Activated CD8-positive, alpha-beta memory T cell treated with anti-CD3 and anti-CD28 coated beads for 36 hours (primary cell): ENCODE measurements around the gene GJC2. TPM values are rescaled to one million over a fixed set of nuclear protein-coding genes. Genes with fewer than 3 reads are reported as not detected.

Experiments
- CTCF ChIA-PET: fragments of 350-600 bp; sonication (Branson Sonifier 250); formaldehyde crosslinking; loops from one replicate; lab custom pipeline; 2021; ENCODE audit warnings: antibody characterized with exemption; lab: Charles Lee
- POLR2A ChIA-PET: fragments of 350-600 bp; sonication (Branson Sonifier 250); formaldehyde crosslinking; loops from one replicate; lab custom pipeline; 2021; ENCODE audit warnings: antibody characterized with exemption; lab: Charles Lee
- total RNA-seq, 2 experiments: library from RNA; stranded (reverse); gene quantifications; one replicate each; pipeline ENCODE4 v1.2.3, GENCODE V29; 2021

GJC2 gene
- total RNA-seq, 2 experiments from 2014 or later, result 0.67 to 0.74 TPM

DNA sequence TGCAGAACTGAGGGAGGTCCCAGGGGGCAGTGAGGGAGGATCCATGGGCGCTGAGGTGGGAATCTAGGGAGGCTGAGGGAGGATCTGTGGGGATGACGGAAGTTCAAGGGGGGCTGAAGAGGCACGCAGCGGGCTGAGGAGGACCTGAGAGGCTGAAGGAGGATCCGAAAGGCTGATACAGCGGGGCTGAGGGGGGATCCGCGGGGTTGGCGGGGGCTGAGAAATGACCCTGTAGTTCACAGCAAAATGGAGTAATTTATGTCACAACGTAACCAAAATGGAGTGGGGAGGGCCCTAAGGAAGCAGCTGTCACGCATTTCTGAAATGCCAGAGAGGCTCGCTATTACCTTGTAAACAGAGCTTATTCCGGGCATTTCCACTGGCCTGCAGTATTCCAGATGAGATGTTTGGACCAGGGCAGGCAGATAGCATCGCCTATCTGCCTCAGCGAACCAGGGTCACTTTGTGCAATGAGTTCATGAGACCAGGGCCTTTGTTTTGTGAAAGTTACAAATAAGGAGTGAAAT lies 39.7 kb upstream of the GJC2 start:
- POLR2A ChIA-PET, result interaction anchor here (0.7 to 2.5 kb wide), 4 partner anchors 12 to 347 kb away, joined by 3 to 6 read pairs (median 4); partner anchors contain the start of genes ARF1 and GUK1
- CTCF ChIA-PET, result interaction anchor here (0.7 to 1.4 kb wide), 4 partner anchors 12 to 106 kb away, joined by 3 to 9 read pairs (median 4); no protein-coding TSS in a partner anchor

DNA sequence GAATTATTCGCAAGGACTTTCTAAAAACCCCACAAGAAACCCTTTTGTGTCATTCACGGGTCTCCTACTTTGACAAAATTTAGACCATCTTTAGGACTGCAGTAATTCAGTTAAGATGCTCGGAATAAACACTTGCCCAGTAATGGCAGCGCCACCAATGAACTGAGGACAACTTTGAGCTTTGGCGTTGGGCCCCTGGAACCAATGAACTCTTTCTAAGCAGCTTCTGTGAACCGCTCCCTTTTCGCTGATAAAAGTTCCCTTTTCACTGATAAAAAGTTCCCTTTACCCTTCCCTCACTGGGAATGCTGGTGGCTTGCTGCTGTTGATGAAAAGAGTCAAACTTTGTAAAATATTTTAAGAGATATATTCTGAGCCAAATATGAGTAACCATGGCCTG lies 39.2 kb upstream of the GJC2 start:
- POLR2A ChIA-PET, result interaction anchor here (2.5 kb wide), 1 partner anchor 30 kb away, joined by 6 read pairs; the partner anchor contains the start of gene GUK1
- CTCF ChIA-PET, result interaction anchor here (1.2 to 1.4 kb wide), 3 partner anchors 11 to 106 kb away, joined by 3 to 9 read pairs (median 5); no protein-coding TSS in a partner anchor

DNA sequence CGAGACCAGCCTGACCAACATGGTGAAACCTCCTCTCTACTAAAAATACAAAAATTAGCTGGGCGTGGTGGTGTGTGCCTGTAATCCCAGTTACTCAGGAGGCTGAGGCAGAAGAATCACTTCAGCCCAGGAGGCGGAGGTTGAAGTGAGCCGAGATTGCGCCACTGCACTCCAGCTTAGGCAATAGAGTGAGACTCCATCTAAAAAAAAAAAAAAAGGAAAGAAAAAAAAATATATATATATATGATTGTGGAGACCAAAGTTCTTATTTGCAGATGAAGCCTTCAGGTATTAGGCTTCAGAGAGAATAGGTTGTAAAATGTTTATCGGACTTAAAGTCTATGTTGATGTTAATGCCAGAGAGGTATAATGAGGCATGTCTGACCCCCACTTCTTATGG lies 38.4 kb upstream of the GJC2 start:
- ChIA-PET POLR2A (interaction anchor here (2.5 kb wide), 1 partner anchor 29 kb away, joined by 6 read pairs; the partner anchor contains the start of gene GUK1), CTCF (interaction anchor here (1.4 kb wide), 1 partner anchor 20 kb away, joined by 9 read pairs; no protein-coding TSS in a partner anchor)

DNA sequence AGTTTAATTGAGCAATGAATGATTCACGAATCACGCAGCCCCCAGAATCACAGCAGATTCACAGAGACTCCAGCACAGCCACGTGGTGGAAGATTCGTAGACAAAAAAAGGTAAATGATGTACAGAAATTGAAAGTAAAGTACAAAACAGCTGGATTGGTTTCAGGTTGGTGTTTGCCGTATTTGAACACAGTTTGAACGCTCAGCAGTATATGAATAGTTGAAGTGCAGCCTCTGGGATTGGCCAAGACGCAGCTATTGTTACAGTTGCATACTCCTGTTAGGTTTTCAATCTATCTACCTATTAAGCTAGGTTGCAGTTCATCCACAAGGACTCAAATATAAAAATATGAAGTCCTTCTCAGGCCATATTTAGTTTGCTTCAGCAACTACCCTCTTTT lies 37.6 kb upstream of the GJC2 start:
- CTCF ChIA-PET, result no interaction called here

DNA sequence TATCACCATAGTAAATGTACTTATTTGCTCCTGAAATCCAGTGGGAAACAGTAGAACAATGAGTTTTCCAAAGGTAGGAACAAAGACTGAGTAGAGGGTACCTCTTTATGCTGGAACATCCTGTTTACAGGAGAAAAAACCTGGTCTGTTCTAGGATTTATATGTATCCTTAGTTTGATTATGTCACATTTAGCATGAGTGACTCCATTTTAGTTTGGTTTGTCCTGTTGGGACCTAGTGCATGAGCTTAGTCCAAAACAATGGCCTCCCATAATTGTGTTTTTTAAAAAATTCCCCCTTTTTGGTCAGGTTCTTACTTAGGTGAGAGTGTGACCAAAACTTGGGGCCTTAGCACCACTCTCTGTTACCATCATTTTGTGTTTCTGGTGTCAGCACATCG lies 37.1 kb upstream of the GJC2 start:
- ChIA-PET POLR2A (no interaction called here), CTCF (no interaction called here)

More for the DNA sequence above, 37.6 kb upstream of the GJC2 start:
- POLR2A ChIA-PET, result no interaction called here

DNA sequence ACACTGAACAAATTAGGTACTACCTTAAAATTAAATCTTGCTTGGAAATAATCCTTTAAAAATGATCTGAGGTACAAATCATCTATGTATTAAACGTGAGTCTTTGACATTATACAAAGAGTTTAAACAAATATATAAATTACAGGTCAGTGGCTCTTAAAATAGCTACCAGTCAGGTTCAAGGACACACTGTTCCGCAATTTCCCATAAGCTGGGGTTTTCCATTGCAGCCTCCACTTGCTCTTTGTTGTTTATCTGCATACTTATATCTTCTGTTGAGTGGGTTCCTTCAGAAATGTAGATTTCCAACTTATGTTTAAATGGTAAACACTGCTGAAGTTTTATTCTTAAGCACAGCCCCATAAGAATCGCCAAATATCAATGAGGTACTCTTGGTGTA lies 34.9 kb upstream of the GJC2 start:
- POLR2A ChIA-PET, result no interaction called here

DNA sequence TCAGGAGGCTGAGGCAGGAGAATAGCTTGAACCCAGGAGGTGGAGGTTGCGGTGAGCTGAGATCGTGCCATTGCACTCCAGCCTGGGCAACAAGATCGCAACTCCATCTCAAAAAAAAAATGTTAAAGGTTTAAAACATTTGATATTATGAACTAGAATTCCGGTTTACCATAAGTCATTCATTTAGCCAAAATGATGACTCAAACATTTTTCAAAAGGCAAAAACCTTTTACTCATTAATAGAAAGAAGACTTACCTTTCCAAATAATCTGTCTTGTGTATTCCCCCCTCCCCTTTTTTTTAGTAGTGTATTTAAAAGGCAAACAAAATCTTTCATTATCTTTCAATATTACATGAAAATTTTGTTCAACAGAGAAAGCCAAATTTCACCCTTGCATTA lies 32.4 kb upstream of the GJC2 start:
- POLR2A ChIA-PET, result no interaction called here

More for the DNA sequence above, 34.9 kb upstream of the GJC2 start:
- CTCF ChIA-PET, result no interaction called here

DNA sequence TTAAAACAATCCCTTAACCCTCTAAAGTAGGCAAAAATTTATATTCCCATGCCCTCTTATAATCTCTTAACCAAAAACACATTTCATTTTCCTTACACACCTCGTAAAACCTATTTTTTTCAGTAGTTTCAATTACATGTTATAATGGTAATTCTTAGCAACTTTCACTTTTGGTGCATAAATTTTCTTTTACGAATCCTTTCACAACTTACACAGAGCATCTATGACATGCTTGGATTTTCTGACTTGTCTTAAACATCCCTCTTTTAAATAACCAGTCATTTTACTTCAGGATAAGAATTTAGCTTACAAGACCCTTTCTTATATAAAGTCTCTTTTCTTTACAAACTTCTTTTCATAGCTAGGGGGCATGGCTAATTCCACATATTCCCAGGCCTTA lies 31.7 kb upstream of the GJC2 start:
- ChIA-PET CTCF (interaction anchor here (2.2 kb wide), 1 partner anchor 12 kb away, joined by 12 read pairs; no protein-coding TSS in a partner anchor), POLR2A (no interaction called here)

More for the DNA sequence above, 32.4 kb upstream of the GJC2 start:
- CTCF ChIA-PET, result no interaction called here

DNA sequence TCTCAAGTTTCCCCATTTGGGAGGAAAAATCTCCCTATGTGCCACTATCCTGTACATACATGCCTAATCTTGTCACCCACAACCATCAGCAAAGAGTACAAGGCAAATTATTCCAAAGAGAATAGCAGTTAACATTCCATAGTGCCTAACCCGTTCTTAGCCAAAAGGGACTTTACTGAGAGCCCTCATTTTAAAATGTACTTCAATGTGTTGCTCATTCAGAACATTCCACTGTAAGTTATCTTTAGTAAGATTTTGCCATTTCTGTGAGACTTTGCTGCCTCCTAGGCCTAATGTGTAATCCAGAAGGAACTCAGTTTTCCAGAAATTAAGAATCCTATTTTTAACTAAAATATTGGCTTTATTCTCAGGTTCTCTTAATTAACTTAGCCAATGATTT lies 29.4 kb upstream of the GJC2 start:
- ChIA-PET CTCF (no interaction called here), POLR2A (no interaction called here)

DNA sequence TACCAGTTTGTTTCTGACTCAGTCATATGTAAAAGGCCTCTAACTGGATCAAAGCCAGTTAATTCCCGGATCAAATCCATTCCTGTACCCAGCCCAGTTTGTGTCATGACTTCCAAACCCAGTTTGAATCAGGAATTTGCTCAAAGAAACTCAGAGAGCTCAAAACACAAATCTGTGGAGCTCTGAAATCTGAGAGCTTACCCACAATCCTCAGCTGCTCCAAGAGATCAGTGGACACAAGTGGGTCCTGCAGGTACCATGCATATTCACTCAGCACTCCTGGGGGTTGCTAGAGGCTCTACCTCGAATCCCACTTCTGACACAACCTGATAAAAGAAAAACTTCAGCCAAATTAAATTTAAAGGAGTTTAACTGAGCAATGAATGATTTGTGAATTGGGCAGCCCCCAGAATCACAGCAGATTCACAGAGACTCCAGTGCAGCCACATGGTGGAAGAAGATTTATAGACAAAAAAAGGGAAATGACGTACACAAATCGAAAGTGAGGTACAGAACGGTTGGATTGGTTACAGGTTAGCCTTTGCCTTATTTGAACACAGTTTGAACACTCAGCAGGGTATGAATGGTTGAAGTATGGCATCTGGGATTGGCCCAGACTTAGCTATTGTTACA lies 28.8 kb upstream of the GJC2 start:
- CTCF ChIA-PET, result no interaction called here
- POLR2A ChIA-PET, result no interaction called here

DNA sequence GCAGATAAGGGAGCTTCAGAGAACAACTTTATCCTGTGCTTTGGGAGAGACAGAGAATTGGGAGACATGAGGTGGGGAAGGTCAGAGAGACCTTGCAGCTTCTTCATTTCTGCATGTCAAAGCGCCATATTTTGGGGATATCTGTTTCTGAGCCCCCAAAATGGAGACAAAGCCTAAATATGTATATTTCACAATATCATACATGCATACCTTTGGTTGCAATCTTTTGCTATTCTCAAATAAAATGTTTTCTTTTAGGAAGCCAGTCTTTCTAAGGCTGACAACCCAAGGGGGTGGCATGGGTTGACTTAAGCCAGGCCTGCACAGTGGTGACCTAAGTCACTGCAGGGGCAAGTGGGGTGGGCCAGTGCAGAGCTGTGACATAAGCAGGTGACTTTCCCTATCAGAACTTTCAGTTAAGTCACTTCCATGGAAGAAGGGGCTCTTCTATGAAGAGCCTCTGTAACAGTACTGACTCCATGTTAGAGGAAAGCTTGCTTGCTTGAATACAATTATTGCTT lies 26.7 kb upstream of the GJC2 start:
- ChIA-PET CTCF (interaction anchor here (1.0 kb wide), 1 partner anchor 8 kb away, joined by 3 read pairs; no protein-coding TSS in a partner anchor), POLR2A (interaction anchor here (0.6 kb wide), 1 partner anchor 336 kb away, joined by 3 read pairs; no protein-coding TSS in a partner anchor)

DNA sequence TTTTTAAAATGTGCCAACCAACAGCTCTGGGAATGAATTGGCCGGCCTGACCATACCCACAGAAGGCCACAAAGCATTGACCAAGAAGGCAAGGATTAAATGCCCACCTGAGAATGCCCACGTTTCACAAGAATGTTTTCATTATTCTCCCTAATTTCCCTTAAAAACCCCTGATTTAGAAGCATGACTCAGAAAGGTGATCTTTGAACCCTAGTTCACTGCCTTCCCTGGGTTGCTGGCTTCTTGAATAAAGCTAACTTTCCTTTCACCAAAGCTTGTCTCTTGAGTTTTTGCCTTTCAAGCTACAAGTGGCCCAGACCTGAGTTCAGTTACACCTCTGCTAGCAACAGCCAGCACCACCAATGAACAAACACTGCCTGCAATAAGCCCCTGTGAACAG lies 26.2 kb upstream of the GJC2 start:
- ChIA-PET CTCF (no interaction called here), POLR2A (interaction anchor here (0.6 kb wide), 1 partner anchor 335 kb away, joined by 3 read pairs; no protein-coding TSS in a partner anchor)

DNA sequence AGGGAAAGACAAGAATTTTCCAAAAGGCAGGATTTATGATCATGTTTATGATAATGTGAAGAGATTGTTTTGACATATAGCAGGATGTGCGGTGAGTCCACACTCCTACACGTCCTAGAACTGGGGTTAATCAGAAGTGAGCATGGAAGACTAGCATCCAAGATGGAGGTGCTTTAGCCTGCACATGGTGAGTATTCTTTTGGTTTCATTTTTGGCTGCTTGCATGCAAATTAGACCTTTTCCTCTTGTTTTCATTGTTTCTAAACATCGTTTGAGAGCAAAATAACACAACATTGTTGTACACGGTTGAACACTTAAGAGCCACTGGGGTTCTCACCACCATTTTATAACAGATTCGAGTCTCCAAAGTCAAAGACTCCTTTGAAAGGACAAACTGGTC lies 24.5 kb upstream of the GJC2 start:
- ChIA-PET POLR2A (no interaction called here), CTCF (no interaction called here)

DNA sequence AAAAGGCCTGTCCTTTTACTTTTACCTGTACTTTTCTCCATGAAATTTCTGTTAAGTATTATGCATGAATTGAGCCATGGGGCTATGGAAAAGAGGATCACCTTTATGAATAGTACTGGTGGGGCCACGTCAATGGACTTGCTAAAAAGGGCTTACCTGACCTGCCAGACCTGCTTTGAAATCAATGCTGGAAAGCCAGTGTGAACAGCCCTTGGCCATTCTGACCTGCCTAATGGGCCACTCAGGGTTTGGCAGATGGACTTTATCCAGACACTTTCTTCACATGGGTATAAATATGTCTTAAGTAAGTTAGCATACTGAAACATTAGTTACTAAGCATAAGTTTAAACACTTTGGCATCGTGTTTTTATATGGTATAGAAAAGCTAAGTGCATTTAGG lies 18.0 kb upstream of the GJC2 start:
- POLR2A ChIA-PET, result no interaction called here
- CTCF ChIA-PET, result interaction anchor here (1.6 to 2.6 kb wide), 4 partner anchors 13 to 82 kb away, joined by 4 to 22 read pairs (median 9); partner anchors contain the start of gene IBA57

DNA sequence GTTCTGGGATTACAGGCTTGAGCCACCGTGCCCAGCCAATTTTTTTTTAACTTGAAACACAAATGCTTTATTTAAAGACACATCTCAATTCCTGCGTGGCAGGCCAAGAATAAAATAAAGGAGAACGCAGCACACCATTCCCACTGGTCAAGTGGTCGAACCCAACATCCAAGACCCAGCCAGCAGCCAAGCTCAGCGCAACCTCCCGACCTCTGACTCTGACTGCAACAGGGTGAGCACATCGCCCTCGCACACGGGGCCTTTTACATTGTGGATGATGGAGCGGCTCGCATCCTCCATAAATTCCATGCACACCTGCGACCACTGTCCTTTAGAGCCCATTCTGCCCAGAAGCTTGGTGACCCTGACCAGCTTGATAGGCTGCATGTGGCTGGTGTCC lies 15.1 kb upstream of the GJC2 start:
- ChIA-PET POLR2A (no interaction called here), CTCF (interaction anchor here (0.6 to 1.4 kb wide), 2 partner anchors 33 to 1105 kb away, joined by 3 to 5 read pairs; no protein-coding TSS in a partner anchor)

DNA sequence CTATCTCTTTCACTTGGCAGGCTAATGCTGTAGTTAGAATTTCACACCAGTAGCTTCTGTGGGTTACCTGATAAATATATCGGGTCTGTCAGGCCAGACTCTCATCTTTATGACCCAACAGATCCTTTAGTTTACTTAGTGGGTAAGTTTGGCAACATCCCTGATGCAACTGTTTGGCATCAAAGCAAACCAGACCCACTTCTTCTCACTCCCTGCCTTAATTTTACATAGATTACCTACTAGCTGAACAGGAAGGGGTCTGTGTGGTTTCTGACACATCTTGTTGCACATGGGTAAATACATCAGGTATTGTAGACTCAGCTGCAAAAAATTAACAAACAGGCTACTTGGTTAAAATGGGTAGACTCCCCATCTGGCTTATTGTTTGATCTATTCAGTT lies 12.8 kb upstream of the GJC2 start:
- ChIA-PET CTCF (interaction anchor here (0.6 to 2.2 kb wide), 3 partner anchors 11 to 138 kb away, joined by 3 to 5 read pairs (median 5); partner anchors contain the start of gene IBA57), POLR2A (interaction anchor here (1.2 kb wide), 1 partner anchor 30 kb away, joined by 3 read pairs; no protein-coding TSS in a partner anchor)

DNA sequence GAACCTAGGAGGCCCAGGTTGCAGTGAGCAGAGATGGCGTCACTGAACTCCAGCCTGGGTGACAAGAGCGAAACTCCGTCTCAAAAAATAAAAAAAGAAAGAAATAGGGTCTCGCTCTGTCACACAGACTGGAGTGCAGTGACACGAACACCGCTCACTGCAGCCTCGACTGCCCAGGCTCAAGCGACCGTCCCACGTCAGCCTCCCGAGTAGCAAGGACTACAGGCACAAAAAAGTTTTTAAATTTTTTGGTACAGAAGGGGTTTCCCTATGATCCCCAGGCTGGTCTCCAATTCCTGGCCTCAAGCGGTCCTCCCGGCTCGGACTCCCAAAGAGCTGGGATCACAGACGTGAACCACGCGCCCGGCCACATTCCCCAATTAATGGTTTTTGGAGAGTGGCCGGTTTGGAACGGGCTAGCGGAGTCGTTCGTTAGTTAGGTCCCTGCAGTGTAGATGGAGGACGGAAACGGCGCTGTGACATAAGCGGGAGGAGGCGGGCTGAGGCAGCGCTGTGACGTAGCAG lies 10.3 kb upstream of the GJC2 start:
- CTCF ChIA-PET, result interaction anchor here (1.3 to 1.8 kb wide), 3 partner anchors 9 to 75 kb away, joined by 3 to 8 read pairs (median 5); no protein-coding TSS in a partner anchor
- POLR2A ChIA-PET, result interaction anchor here (1.9 kb wide), 1 partner anchor 26 kb away, joined by 13 read pairs; the partner anchor contains the start of gene IBA57

DNA sequence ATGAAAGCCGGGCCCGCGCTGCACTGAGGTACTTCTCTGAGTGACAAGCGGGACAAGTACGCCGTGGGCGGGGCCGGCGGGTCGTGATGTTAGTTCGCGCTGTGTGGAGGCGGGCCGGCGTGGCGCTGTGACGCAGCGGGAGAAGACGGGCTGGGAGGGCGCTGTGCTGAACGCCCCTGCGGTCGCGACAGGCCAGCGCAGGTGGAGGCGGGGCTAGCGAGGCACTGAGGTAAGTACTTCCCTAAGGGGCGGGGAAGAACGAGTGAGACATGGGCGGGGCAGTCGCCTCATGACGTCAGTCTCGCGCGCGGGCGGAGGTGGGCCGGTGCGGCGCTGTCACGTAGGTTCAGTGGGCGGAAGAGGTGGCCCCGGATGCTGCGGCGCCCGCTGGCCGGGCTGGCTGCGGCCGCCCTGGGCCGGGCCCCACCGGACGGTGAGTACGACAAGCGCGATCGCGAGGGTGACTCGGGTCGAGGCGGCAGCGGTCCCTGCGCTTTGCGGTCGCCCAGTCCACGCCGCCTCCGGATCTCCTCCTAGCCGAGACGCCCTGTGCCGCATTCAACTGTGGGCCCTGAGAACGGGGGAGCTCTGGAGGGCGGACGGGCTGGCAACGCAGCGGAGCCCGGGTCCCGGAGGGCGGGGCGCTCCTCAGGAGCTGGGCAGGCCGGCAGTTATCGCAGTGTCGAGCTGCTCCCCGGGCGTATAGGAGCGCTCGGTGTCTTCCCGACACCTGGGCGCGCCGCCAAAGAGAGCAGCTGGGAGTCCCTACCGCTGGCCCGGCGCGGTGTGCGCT lies 9.6 kb upstream of the GJC2 start, which contains the start of gene GUK1:
GUK1 (plus strand) TSS at position 349 of the 793 bp plus-strand sequence; CDS start at position 373, 24 bp downstream.
- ChIA-PET CTCF (interaction anchor here (1.3 to 1.8 kb wide), 2 partner anchors 25 to 74 kb away, joined by 3 to 8 read pairs; no protein-coding TSS in a partner anchor), POLR2A (interaction anchor here (0.8 to 1.9 kb wide), 5 partner anchors 17 to 262 kb away, joined by 3 to 13 read pairs (median 4); partner anchors contain the start of gene IBA57)
